AG09319 (cell line): Measurements from ENCODE around the gene MLH1.

Experiments used
- DNase-seq: peaks from one replicate; pipeline ENCODE4 v3.0.0-alpha.2; 2010; ENCODE audit warnings: low read depth; ENCODE audit errors: extremely low read depth
- TF ChIP-seq, protein P1 (sequence below): IDR thresholded peaks from 2 replicates; pipeline ENCODE4 v1.5.1; 2011; ENCODE audit warnings: low read depth, mild to moderate bottlenecking, inconsistent platforms, low read length, moderate library complexity

Gene MLH1

DNA sequence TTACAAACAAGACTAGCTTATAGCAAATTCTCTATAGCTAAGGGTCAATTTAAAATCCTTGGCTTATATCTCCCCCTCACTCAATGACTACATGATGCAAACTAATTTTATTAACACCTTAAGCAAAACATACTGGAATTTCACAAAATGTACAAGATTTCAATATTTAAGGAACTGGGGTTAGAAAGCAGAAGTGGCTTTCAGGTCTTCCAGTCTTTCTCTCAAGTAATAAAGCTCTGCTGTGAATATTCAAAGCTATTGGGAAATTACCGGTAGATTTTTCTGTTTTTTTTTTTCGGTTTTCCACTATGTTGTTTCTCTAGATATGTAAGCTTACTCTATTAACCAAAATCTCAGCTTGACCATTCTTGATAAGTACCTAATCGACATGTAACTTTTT lies 4.3 kb upstream of the MLH1 start:
- TF ChIP-seq, protein P1, sequence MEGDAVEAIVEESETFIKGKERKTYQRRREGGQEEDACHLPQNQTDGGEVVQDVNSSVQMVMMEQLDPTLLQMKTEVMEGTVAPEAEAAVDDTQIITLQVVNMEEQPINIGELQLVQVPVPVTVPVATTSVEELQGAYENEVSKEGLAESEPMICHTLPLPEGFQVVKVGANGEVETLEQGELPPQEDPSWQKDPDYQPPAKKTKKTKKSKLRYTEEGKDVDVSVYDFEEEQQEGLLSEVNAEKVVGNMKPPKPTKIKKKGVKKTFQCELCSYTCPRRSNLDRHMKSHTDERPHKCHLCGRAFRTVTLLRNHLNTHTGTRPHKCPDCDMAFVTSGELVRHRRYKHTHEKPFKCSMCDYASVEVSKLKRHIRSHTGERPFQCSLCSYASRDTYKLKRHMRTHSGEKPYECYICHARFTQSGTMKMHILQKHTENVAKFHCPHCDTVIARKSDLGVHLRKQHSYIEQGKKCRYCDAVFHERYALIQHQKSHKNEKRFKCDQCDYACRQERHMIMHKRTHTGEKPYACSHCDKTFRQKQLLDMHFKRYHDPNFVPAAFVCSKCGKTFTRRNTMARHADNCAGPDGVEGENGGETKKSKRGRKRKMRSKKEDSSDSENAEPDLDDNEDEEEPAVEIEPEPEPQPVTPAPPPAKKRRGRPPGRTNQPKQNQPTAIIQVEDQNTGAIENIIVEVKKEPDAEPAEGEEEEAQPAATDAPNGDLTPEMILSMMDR, result no peak
- DNase-seq, result no peak

DNA sequence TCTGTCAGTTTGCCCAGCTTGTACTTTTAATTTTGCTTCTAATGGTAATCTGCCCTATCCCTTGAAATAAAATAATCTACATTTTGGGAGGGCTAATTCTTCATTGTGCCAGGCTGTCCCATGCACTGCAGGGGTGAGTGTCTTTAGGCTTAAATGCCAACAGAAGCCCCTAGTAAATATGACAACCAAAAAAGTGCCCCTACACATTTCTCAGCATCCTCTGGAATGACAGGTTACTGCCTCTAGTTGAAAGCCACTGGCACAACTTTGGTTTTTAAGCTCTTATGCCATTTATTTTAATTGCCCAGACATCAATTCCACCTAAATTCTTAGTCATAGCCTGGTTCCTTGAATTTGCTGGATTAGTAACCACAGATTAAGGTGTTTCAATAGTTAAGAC lies 3.8 kb upstream of the MLH1 start:
- TF ChIP-seq, protein P1, result no peak
- DNase-seq, result no peak

- TF ChIP-seq, protein P1, result no peak
- DNase-seq, result no peak
Observed at GRCh38 chr3:36991147-36991546, 2.2 kb upstream of the MLH1 start.

GRCh38 chr3:36991923-36992805 lies 1.2 kb upstream of the MLH1 start:
- DNase-seq, result peak; percentile 0
- TF ChIP-seq, protein P1, result no peak

- DNase-seq, result no peak
- TF ChIP-seq, protein P1, result peak; percentile 10
Observed at GRCh38 chr3:36992806-36993325, 452 bp upstream of the MLH1 start, which contains the start of gene EPM2AIP1. Gene EPM2AIP1, minus strand, starts transcription at chr3:36993131. Its CDS starts 54 bp downstream, at chr3:36993077.

GRCh38 chr3:37014620-37015019 lies 21.3 kb downstream of the MLH1 start:
- DNase-seq, result no peak
- TF ChIP-seq, protein P1, result no peak

DNA sequence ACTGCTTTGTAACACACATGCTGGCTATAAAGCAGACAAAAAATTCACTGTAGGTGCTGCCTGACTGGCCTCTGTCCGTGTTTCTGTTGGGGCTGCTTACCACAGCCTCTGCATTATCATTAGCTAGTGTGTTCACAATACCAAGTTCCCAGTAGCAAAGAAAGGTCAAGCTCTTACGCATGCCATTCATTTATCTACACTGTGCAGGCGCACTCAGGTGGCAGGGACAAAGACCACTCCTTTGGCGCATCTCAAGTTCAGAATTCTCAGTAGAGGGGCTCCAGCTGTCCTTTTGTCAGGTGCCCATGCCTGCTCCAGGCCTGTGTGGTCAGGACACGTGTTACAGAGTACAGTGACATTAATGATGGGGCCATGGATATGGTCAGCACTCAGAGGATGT lies 22.3 kb downstream of the MLH1 start:
- TF ChIP-seq, protein P1, result no peak
- no peak for DNase-seq
